B cell (primary cell): ENCODE data around the gene MSH3. TPM values are rescaled to one million over a fixed set of nuclear protein-coding genes. Genes with fewer than 3 reads are reported as not detected.

ENCODE experiments used
- ATAC-seq: fragments of 200-7000 bp; cut with Tn5 transposase; one replicate; pipeline ENCODE4 v1.10.0; 2021; ENCODE audit warnings: low read depth, mild to moderate bottlenecking, moderate number of reproducible peaks, moderate library complexity
- CTCF ChIA-PET: fragments of 350-600 bp; sonication (Branson Sonifier 250); formaldehyde crosslinking; loops from one replicate; lab custom pipeline; 2021; ENCODE audit warnings: antibody characterized with exemption, inconsistent platforms; lab: Charles Lee
- POLR2A ChIA-PET: fragments of 350-600 bp; sonication (Branson Sonifier 250); formaldehyde crosslinking; loops from one replicate; lab custom pipeline; 2021; ENCODE audit warnings: antibody characterized with exemption; lab: Charles Lee
- DNase-seq: peaks from one replicate; pipeline ENCODE4 v3.0.0; 2013
- H2AFZ ChIP-seq: 2 replicates; pipeline ENCODE4 v1.6.1; 2012; ENCODE audit warnings: mild to moderate bottlenecking, low read depth, low read length; ENCODE audit not compliant: insufficient read depth, poor library complexity, severe bottlenecking
- H3K27ac ChIP-seq, 2 donors: 1 replicate in 1 of 2; 2 replicates in 1 of 2; pipeline ENCODE4 v1.5.1; 2012 to 2013; ENCODE audit warnings: low read length in 2 of 2, mild to moderate bottlenecking in 2 of 2, moderate library complexity in 1 of 2
- H3K27me3 ChIP-seq, 4 experiments: fragments of 200-600 bp in 1 of 4; sonication (generic) in 1 of 4; replicated peaks in 1 of 4; 1 replicate in 2 of 4; 2 replicates in 2 of 4; pipeline versions ENCODE4 v1.6.1 to v1.7.0; 2013 to 2016; ENCODE audit warnings: low read length in 3 of 4, mild to moderate bottlenecking in 2 of 4, mixed read lengths in 1 of 4, moderate library complexity in 1 of 4; ENCODE audit not compliant: insufficient read depth in 4 of 4, control insufficient read depth in 3 of 4; ENCODE audit errors: control extremely low read depth in 1 of 4
- H3K36me3 ChIP-seq, 2 experiments: replicated peaks in 1 of 2; 1 replicate in 1 of 2; 2 replicates in 1 of 2; pipeline versions ENCODE4 v1.6.1 to v1.7.1; 2013; ENCODE audit warnings: low read length in 1 of 2; ENCODE audit not compliant: insufficient read depth in 2 of 2, control insufficient read depth in 1 of 2; ENCODE audit errors: control extremely low read depth in 1 of 2, extremely low read depth in 1 of 2
- H3K4me1 ChIP-seq, 2 donors: fragments of 200-600 bp in 1 of 2; sonication (generic) in 1 of 2; 1 replicate in 1 of 2; 2 replicates in 1 of 2; pipeline versions ENCODE4 v1.5.1 to v1.6.1; 2013 to 2017; ENCODE audit warnings: low read length in 2 of 2; ENCODE audit not compliant: control insufficient read depth in 2 of 2, insufficient read depth in 2 of 2
- H3K4me2 ChIP-seq: replicated peaks from 2 replicates; pipeline ENCODE3; 2012; ENCODE audit warnings: mild to moderate bottlenecking, low read depth, low read length; ENCODE audit not compliant: poor library complexity, severe bottlenecking
- H3K4me3 ChIP-seq, 5 experiments: fragments of 200-600 bp in 1 of 5; sonication (generic) in 1 of 5; 1 replicate in 3 of 5; 2 replicates in 2 of 5; pipeline versions ENCODE4 v1.5.1 to v1.7.0; 2011 to 2016; ENCODE audit warnings: low read length in 4 of 5, mild to moderate bottlenecking in 4 of 5, low read depth in 2 of 5, control low read depth in 1 of 5, moderate library complexity in 1 of 5; ENCODE audit not compliant: insufficient read depth in 1 of 5; ENCODE audit errors: control extremely low read depth in 1 of 5, extremely low read depth in 1 of 5
- H3K79me2 ChIP-seq: fragments of 200-600 bp; sonication (generic); one replicate; pipeline ENCODE4 v1.6.0; 2016; ENCODE audit warnings: low read length; ENCODE audit not compliant: control insufficient read depth, insufficient read depth
- H3K9ac ChIP-seq: fragments of 200-600 bp; sonication (generic); 2 replicates; pipeline ENCODE4 v1.6.1; 2017; ENCODE audit warnings: mild to moderate bottlenecking, low read length, moderate library complexity
- H3K9me3 ChIP-seq, 3 donors: one replicate each; pipeline versions ENCODE4 v1.6.1 to v1.7.1; 2013; ENCODE audit warnings: low read length in 2 of 3; ENCODE audit not compliant: control insufficient read depth in 2 of 3, insufficient read depth in 1 of 3; ENCODE audit errors: control extremely low read depth in 1 of 3
- H4K20me1 ChIP-seq: 2 replicates; pipeline ENCODE4 v1.6.0; 2012; ENCODE audit warnings: mild to moderate bottlenecking, low read length; ENCODE audit not compliant: insufficient read depth, control insufficient read depth, poor library complexity, severe bottlenecking
- H3K27ac Mint-ChIP-seq: one replicate; pipeline ENCODE4 v1.8.0; 2021; ENCODE audit warnings: mixed read lengths
- H3K27me3 Mint-ChIP-seq: one replicate; pipeline ENCODE4 v1.8.0; 2021; ENCODE audit warnings: mixed read lengths
- H3K4me1 Mint-ChIP-seq: one replicate; pipeline ENCODE4 v1.8.0; 2021; ENCODE audit warnings: mixed read lengths
- H3K4me3 Mint-ChIP-seq: one replicate; pipeline ENCODE4 v1.8.0; 2021; ENCODE audit warnings: mixed read lengths
- H3K9me3 Mint-ChIP-seq: one replicate; pipeline ENCODE4 v1.8.0; 2022; ENCODE audit warnings: mixed read lengths; ENCODE audit not compliant: insufficient read depth
- EZH2 ChIP-seq: IDR thresholded peaks from 2 replicates; pipeline ENCODE4 v1.6.1; 2012; ENCODE audit warnings: borderline replicate concordance, low read depth, mild to moderate bottlenecking, moderate library complexity, low read length; ENCODE audit not compliant: insufficient read depth, poor library complexity, severe bottlenecking
- whole genome bisulfite sequencing: methylation state at CpG from one replicate; pipeline ENCODE4 v1.1.5; 2013; ENCODE audit warnings: missing lambda C conversion rate; ENCODE audit not compliant: insufficient coverage; 5-methylcytosine and 5-hydroxymethylcytosine counted together
- intact Hi-C: fragments of 100-400 bp; cut with micrococcal nuclease; formaldehyde crosslinking; loops from one replicate; pipeline ENCODE4 v1.10.0; 2022
- polyA plus RNA-seq: library from polyadenylated mRNA; depleted of rRNA; stranded (reverse); fragments of >200 nt; gene quantifications from 2 replicates; pipeline ENCODE4 v1.2.3, GENCODE V29; 2012
- total RNA-seq, 2 donors: library from RNA; stranded (reverse); fragments of 120-200 nt in 1 of 2; gene quantifications; 1 replicate in 1 of 2; 2 replicates in 1 of 2; pipeline versions ENCODE4 v1.2.3 to v1.2.4, GENCODE V29; 2013 to 2022
- TF ChIP-seq, protein P1 (sequence below): fragments of 200-600 bp; IDR thresholded peaks from one replicate; pipeline ENCODE4 v1.8.0; 2022; ENCODE audit warnings: antibody characterized with exemption, mild to moderate bottlenecking

Gene MSH3
- total and polyA plus RNA-seq, 2 donors (not counting 1 experiment from before 2014, with no cell fraction given) = 3.5 to 26.3 TPM

DNA sequence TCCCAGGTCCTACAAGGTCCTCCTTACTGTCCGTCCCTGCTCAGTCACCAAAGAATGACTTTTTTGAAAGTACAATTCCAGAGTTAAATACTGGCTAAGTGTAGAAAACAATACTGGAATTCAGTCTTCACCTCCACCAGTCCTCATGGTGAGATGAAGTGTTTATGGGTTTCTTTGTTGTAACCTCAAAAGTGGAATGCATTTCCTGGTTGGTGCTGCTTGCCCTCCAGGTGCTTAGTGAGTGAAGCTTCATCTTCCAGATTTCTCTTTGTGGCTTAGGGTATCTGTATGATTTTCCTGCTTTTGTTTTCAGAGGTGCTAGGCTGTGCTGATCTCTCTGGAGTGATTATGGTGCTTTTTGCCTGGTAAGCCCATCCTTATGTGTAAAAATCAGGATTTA, 49.8 kb downstream of the MSH3 start:
- Mint-ChIP-seq H3K4me1 (peaks cover 23% of the 10 kb centered on the region), H3K4me3 (peak overlapping the region; percentile 37)
- CTCF ChIA-PET = no interaction called here

DNA sequence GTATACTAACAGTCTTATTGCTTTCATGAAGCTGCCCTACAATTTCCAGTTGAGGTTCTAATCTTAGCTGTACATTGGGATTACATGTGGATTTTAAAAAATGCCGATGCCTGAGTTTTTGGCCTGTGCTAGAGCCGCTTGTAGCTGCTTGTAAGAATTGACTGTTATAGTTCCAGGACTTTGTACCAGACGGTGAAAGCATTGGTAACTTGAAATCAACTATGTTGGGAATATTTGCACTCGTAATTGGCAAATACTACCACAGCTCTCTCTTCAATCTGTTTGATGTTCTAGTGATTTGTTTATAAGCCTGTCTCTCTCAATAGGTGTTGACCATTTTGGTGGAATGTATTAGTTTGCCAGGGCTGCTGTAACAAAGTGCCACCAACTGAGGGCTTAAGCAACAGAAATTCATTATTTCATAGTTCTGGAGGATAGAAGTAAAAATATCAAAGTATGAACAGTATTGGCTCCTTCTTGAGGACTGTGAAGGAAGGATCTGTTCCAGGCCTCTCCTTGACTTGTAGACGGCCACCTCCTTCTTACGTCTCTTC, 50.8 kb downstream of the MSH3 start:
- H4K20me1 ChIP-seq = no peaks in the 10 kb centered on the region
- H3K9me3 ChIP-seq = peaks cover 0 to 8% (median 0%) of the 10 kb centered on the region in 3 donors
- no peak overlapping the region for H3K4me2 ChIP-seq
- peaks cover 12% of the 10 kb centered on the region in 2 donors for H3K4me1 ChIP-seq
- ChIA-PET CTCF (interaction anchor here (1.3 kb wide), 1 partner anchor 17 kb away, joined by 3 read pairs; no protein-coding TSS in a partner anchor), POLR2A (no interaction called here)
- Mint-ChIP-seq H3K4me3 (no peak overlapping the region), H3K4me1 (peaks cover 23% of the 10 kb centered on the region), H3K27me3 (no peaks in the 10 kb centered on the region), H3K27ac (no peak overlapping the region), H3K9me3 (no peaks in the 10 kb centered on the region)
- TF ChIP-seq, protein P1, sequence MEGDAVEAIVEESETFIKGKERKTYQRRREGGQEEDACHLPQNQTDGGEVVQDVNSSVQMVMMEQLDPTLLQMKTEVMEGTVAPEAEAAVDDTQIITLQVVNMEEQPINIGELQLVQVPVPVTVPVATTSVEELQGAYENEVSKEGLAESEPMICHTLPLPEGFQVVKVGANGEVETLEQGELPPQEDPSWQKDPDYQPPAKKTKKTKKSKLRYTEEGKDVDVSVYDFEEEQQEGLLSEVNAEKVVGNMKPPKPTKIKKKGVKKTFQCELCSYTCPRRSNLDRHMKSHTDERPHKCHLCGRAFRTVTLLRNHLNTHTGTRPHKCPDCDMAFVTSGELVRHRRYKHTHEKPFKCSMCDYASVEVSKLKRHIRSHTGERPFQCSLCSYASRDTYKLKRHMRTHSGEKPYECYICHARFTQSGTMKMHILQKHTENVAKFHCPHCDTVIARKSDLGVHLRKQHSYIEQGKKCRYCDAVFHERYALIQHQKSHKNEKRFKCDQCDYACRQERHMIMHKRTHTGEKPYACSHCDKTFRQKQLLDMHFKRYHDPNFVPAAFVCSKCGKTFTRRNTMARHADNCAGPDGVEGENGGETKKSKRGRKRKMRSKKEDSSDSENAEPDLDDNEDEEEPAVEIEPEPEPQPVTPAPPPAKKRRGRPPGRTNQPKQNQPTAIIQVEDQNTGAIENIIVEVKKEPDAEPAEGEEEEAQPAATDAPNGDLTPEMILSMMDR = no peak
- TF ChIP-seq EZH2 = no peak
- DNase-seq (no peak), ATAC-seq (no peak)
- H3K79me2 ChIP-seq = no peaks in the 10 kb centered on the region
- WGBS = 96% methylated on average over 4 of the region's 6 CpGs
- no peak overlapping the region for H3K27ac ChIP-seq
- no peak overlapping the region for H3K9ac ChIP-seq
- no peak overlapping the region for H3K4me3 ChIP-seq
- no peaks in the 10 kb centered on the region for H3K27me3 ChIP-seq
- H2AFZ ChIP-seq = no peak overlapping the region
- H3K36me3 ChIP-seq = peaks cover 7 to 8% of the 10 kb centered on the region in 2 experiments
- intact Hi-C loops = no loop called here

More for the DNA sequence above, 49.8 kb downstream of the MSH3 start:
- H3K36me3 ChIP-seq = peaks cover 7 to 8% of the 10 kb centered on the region in 2 experiments
- no peak overlapping the region for H3K9ac ChIP-seq
- peaks cover 12% of the 10 kb centered on the region in 2 donors for H3K4me1 ChIP-seq
- no CpG with 5 or more reads among the region's 1 CpG for WGBS
- Mint-ChIP-seq H3K9me3 (no peaks in the 10 kb centered on the region), H3K27ac (no peak overlapping the region), H3K27me3 (no peaks in the 10 kb centered on the region)
- H3K4me2 ChIP-seq = peak overlapping the region; percentile 36
- no peak overlapping the region for H2AFZ ChIP-seq
- DNase-seq (no peak), ATAC-seq (no peak)
- H3K79me2 ChIP-seq = no peaks in the 10 kb centered on the region
- POLR2A ChIA-PET = no interaction called here
- no peak for TF ChIP-seq EZH2
- TF ChIP-seq, protein P1 = no peak
- no peaks in the 10 kb centered on the region for H4K20me1 ChIP-seq
- intact Hi-C loops = no loop called here
- no peak overlapping the region for H3K4me3 ChIP-seq
- peaks cover 0 to 8% (median 0%) of the 10 kb centered on the region in 3 donors for H3K9me3 ChIP-seq
- no peaks in the 10 kb centered on the region for H3K27me3 ChIP-seq
- no peak overlapping the region for H3K27ac ChIP-seq
